Embryonic facial prominence (tissue), 1 donor: ENCODE data around the gene IPMK.
"Not testable (repeated sequence)": the region's sequence is repeated elsewhere in the genome, so short reads cannot be mapped to it uniquely, and the experiment has no call there.

Source experiments
- DNase-seq: peaks from one replicate; pipeline ENCODE4 v3.0.0-alpha.2; 2016; ENCODE audit errors: extremely low spot score

Gene IPMK

GRCh38 chr10:58266826-58267712 lies 625 bp downstream of the IPMK start:
- peak; percentile 47 for DNase-seq

- DNase-seq: no peak
Observed at GRCh38 chr10:58266003-58266825, 1.5 kb downstream of the IPMK start.

- no peak for DNase-seq
Observed at GRCh38 chr10:58265249-58265648, 2.4 kb downstream of the IPMK start.

- no peak for DNase-seq
Observed at GRCh38 chr10:58264780-58265179, 2.9 kb downstream of the IPMK start.

GRCh38 chr10:58262766-58263165 lies 4.9 kb downstream of the IPMK start:
- DNase-seq: no peak

GRCh38 chr10:58260334-58260733 lies 7.4 kb downstream of the IPMK start:
- DNase-seq: no peak

GRCh38 chr10:58258977-58259692 lies 8.6 kb downstream of the IPMK start:
- no peak for DNase-seq

GRCh38 chr10:58256013-58256780 lies 11.5 kb downstream of the IPMK start:
- DNase-seq: not testable (repeated sequence)

- DNase-seq: no peak
Observed at GRCh38 chr10:58254644-58255043, 13.1 kb downstream of the IPMK start.

GRCh38 chr10:58253184-58253583 lies 14.5 kb downstream of the IPMK start:
- DNase-seq: no peak

- not testable (repeated sequence) for DNase-seq
Observed at GRCh38 chr10:58244666-58245065, 23.0 kb downstream of the IPMK start.

GRCh38 chr10:58244242-58244641 lies 23.5 kb downstream of the IPMK start:
- DNase-seq: not testable (repeated sequence)

- not testable (repeated sequence) for DNase-seq
Observed at GRCh38 chr10:58243801-58244200, 23.9 kb downstream of the IPMK start.

- DNase-seq: no peak
Observed at GRCh38 chr10:58243269-58243668, 24.4 kb downstream of the IPMK start.

- DNase-seq: no peak
Observed at GRCh38 chr10:58241346-58241745, 26.3 kb downstream of the IPMK start.

GRCh38 chr10:58240531-58240930 lies 27.2 kb downstream of the IPMK start:
- DNase-seq: no peak

GRCh38 chr10:58239561-58240169 lies 28.0 kb downstream of the IPMK start:
- no peak for DNase-seq

- no peak for DNase-seq
Observed at GRCh38 chr10:58237014-58237834, 30.5 kb downstream of the IPMK start.

GRCh38 chr10:58229856-58230255 lies 37.8 kb downstream of the IPMK start:
- not testable (repeated sequence) for DNase-seq

- DNase-seq: no peak
Observed at GRCh38 chr10:58225654-58226053, 42.0 kb downstream of the IPMK start.
